ENCODE data around the gene CCDC69.
"Not testable (repeated sequence)": the region's sequence is repeated elsewhere in the genome, so short reads cannot be mapped to it uniquely, and the experiment has no call there.

Gene CCDC69, protein sequence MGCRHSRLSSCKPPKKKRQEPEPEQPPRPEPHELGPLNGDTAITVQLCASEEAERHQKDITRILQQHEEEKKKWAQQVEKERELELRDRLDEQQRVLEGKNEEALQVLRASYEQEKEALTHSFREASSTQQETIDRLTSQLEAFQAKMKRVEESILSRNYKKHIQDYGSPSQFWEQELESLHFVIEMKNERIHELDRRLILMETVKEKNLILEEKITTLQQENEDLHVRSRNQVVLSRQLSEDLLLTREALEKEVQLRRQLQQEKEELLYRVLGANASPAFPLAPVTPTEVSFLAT

DNA sequence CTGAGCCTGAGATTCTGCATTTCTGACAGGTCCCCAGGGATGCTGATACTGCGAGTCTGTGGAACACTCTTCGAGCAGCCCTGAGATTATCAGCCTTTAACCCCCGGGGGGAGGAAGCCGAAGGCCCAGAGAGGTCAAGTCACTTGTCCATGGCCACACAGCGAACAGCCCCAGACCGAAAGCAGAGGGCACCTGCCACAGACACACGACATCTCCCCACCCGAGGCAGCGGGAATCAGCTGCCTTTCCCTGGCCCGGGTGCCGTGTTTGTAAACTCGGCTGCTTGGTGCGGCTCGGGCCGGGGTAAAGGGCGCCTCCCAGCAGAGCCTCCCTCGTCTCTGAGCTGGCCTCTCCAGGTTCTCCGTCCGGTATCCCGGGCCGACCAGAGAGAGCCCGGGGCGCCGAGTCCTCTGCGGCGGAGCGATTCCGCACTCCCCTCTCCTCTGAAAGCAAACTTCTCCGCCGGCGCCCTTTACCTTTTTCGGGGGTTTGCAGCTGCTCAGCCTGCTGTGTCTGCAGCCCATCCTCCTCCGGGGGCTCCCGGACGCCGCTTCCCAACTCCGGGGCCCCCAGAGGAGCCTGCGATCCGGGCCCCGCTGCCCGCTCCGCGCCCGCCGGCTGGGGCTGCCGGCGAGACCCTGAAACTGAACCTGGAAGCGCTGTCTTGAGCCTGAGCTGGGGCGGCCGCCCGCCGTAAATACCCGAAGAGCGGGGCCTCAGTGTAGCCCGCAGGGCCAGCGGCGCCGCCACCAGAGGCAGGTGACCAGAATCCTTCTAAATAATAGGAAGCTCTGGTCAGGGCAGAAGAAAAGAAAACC is at the start of gene CCDC69:
CCDC69 (minus strand) TSS at position 646 of the 818 bp plus-strand sequence; CDS start at position 524, 122 bp downstream.
- peak; percentile 50 to 65 for DNase-seq

DNA sequence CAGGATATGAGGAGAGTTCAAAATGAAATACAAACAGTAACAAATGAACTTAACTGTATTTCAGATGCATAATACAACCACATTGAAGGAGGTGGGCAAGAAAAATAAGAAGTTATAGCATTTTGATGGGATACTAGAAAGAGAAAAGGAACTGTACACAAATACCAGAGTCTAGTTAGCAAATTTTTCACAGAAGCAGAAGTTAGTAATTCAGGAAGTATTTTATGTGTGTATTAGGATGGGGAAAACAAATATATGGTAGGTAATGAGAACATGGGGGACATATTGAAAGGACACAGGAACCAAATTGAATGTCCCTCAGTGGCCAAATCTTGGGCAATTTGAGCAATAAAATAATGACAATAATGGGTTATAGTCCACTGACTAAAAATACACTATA is 47.4 kb upstream of the CCDC69 start:
- no peak for DNase-seq

DNA sequence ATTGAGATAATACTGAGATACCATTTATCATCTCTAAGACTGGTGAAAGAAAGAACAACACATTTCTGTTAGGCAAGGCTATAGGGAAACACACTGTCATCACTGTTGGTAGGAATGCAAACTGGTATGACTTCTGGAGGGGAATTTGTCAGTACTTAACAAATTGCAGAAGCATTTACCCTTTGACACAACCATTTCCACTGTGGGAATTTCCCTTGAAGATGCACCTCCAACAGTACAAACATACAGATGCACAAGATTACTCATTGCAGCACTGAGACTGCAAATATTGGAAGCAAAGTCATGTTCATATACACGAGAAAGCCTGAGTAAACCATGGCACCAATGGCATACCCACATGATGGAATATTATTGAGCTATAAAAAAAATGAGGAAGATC is 46.7 kb upstream of the CCDC69 start:
- no peak for DNase-seq

DNA sequence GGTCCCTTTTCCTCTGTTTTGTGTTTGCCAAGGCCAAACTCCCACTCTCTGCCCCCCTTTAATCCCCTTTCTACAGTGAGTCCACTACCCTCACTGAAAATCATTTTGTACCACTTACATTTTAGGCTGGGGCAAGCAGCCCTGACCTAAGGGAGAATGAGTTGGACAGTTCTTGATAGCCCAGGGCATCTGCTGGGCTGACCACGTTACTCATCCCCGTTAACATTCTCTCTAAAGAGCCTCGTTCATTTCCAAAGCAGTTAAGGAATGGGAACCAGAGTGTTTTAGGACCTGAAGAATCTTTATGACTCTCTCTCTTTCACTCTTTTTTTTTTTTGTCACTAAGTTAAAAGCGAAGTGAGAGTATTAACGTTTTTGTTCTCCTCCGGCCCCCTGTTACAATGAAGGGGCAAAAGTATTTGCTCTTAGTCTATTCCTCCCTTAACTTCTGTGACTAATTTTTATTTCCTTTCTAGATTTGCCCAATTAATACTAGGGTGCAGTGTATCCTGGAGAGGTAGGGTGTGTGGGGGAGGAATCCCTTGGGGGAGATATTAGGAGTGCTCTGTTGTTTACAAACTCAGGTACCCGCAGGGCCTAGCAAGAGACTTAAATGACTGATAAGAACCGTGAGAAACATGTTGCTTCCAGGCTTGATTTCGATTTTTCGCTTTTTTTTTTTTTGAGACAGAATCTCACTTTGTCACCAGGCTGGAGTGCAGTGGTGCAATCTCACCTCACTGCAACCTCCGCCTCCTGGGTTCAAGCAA is 43.8 kb upstream of the CCDC69 start:
- DNase-seq: no peak

DNA sequence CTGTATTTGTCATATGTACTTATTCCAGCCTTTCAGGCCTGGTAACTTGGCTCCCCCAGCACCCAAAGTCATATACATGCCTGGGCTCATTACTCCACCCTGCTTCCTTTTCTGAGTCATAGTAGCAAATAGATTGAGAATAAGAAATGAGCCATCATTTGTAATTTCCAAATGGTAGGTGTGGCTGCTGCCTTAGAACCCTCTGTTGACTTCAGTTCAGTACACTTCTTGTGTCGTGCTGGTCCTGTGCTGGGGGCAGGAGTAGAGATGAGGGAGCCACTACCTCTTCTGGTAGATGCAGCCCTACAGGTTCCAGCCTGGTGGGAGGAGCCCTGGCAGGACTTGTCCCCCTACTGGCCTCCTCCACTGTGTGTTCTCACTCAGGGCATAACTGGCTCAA is 40.2 kb upstream of the CCDC69 start:
- peak in 1 of 2 donors; percentile 4 for DNase-seq

DNA sequence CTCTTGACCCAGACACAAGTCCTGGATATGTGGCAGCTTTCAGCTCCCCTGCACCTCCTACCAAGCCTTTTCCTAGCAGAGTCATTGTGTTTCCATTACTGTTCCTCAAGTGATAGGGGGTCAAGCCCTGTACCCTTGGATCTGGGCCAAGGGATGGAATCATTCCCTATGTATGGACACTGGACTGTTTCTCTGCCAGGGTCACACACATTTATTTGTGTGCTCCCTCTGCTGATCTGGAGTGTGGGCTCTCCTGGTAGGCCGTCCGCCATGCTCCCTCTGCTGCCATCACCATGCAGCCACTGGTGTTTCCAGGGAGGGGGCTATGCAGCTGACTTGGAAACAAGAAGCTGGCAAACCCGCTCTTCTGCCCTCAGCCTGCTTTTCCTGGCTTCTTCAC is 38.6 kb upstream of the CCDC69 start:
- DNase-seq: no peak

DNA sequence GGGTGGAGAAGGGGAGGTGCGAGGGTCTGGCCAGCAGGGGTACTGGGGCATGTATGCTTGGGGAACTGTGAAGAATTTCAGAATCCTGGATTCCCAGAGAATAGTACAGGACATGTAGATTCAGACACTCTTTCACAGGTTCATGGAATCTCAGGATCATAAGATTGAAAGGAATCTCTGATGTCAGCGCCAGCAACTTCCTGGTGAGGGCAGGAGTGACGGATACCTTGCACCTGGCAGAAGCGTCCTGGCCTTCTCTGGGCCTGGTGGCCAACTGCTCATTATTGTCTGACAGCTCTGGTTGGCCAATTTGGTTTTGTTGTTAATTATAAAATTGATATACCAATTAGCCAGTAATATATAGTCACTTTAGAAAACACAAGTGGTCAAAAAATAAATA is 36.0 kb upstream of the CCDC69 start:
- DNase-seq: no peak

DNA sequence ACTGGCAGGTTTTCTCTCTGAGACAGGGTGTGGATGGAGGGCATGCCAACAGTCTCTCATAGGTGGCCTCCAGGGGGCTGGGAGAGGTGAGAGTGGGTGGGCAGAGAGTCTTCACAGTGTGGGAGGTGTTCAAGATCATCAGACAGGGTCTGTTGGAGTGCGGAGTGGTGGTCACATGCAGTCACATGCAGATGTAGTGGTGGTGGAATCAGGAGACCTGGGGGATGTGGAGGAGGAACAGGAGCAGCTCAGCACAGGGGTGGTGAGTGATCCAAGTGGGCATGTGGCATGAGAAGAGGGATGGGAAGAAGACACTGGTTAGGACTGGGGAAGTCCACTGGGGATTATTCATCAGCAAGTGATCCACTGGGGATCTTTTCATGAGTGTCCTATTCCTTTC is 34.9 kb upstream of the CCDC69 start:
- no peak for DNase-seq

DNA sequence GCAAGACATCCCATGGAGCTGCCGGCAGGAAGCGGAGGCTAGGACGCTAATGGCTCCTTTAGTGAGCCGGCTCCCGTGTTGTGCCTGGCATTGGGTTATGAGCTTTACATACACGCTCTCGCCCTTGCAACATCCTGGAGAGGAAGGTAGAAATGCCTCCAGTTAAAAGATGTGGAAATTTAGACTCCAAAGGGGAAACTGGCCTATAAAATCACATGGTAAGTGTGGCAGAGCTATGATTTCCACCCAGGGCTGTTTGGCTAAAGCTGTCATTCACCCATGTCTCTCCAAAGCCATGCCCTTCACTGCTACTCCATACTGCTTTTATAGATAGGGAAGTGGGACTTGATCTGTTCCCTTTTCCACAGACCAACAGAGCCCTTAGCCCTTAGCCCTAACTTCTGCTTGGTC is 34.3 kb upstream of the CCDC69 start:
- DNase-seq: no peak

DNA sequence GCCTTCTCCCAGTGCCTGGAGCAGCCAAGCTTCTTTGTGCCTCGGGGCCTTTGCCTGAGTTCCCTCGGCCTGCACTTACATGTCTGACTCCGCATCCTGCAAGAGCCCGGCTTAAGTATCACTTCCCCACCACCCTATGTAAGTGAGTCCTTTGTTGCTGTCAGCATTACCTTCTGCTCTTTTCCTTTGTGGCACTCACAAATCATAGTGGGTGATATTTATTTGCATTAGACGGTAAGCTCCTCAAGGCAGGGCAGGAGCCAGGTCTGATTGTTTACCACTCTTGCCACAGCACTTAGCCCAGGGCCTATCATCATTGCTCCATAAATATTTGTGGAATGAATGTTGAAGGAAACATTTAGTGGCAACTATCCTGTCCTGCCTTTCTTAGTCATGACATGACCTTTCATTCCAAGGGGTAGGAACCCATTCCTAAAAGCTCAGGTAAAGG is 33.9 kb upstream of the CCDC69 start:
- DNase-seq: peak in 1 of 2 donors; percentile 38

DNA sequence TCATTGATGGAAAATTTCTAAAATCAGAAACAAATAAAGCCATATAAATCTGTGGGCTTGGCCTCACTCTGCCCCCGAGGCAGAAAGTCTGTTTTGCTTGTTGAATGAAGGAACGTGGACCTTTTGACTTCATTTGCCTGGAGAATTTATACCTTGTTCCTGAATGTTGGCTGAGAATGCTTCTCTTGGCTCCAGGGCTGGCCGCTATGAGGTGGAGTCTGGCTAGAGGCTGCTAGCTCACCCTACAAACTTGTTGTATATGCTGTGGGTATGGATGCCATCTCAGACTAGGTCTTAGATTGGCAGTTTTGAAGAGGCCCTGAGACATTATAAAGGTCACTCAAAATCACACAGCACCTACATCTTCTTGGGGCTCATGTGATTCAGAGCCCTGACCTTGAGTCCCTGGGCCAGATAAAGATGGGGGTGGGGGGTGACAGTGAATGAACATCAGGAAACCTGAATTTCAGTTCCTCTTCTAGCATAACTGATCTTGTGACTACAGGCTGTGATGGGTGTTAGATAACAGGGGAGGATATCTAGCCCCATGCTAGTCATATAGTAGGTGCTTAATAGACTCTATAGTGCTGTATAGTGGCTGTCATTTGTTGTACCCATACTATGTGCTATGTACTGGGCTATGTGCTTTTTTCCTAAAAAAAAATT is 31.9 kb upstream of the CCDC69 start:
- DNase-seq: peak in 1 of 2 donors; percentile 43

DNA sequence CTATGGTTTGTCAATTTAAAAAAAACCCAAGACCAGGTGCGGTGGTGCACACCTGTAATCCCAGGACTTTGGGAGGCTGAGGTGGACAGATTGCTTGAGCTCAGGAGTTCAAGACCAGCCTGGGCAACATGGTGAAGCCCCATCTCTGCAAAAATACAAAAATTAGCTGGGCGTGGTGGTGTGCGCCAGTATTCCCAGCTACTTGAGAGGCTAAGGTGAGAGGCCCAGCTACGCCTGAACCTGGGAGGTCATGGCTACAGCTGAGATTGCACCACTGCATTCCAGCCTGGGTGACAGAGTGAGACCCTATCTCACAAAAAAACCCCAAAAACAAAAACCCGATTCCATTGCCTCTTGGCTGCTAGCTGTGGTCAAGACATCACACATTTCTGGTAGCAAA is 31.1 kb upstream of the CCDC69 start:
- DNase-seq: not testable (repeated sequence)

DNA sequence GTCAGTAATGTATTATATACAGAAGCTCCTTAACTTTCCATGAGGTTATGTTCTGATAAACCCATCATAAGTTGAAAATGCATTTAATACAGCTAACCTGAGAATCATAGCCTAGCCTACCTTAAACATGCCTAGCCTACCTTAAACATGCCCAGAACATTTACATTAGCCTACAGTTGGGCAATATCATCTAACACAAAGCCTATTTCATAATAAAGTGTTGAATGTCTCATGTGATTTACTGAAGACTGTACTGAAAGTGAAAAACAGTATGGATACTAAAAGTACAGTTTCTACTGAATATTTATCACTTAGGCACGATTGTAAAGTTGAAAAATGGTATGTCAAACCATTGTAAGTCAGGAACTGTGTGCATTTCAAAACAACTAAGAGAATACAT is 30.7 kb upstream of the CCDC69 start:
- no peak for DNase-seq

DNA sequence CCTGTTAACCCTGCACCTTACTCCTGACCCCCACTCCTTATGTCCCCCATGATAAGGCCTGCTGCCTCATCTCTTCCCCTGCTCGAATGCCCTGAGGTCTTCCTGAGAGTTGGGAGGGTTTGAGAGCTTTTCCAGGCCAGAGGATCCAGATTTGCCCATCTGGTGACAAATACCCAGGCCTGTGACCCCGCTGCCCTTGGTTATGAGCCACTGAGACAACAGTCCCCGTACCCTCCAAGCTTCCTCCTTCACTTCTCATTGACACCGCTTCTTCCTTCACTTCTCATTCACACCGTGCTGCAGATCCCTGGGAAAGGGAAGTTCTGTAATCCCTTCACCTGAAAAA is 29.7 kb upstream of the CCDC69 start:
- no peak for DNase-seq

DNA sequence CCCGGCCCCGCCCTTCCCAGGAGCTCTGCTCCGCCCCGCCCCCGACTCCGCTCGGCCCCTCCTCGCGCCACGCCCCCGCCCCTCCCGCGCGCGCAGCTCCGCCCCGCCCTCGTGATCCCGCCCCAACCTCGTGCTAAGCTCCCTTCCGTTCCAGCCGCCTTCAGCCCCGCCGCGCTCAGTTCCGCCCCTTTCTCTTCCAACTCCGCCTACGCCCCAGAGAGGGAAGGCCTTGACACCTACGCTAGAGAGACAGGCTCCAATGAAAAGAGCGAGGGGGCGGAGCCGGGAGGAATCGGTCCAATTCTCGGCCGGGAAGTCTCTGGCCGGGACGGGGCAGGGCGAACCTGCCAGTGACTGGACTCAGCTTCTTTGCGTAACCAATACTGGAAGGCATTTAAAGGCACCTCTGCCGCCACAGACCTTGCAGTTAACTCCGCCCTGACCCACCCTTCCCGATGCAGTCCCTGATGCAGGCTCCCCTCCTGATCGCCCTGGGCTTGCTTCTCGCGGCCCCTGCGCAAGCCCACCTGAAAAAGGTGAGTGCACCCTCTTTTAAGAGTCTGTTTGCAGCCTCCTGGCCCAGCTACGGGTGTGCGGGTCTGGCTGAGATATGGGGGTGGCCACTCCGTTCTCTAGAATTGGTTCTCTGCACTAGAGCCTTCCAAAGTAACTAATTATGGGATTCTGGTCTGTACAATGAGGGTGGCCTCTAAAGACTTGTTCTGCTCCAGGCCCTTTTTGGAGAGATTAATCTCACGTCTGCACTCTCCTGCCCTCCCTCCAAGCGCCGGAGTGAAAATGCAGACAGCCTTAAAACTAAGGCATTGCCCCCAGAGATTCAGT is 29.1 kb upstream of the CCDC69 start, which contains the start of gene GM2A:
GM2A (plus strand) TSS at position 424 of the 843 bp plus-strand sequence; CDS start at position 456, 32 bp downstream.
- peak; percentile 99 for DNase-seq

DNA sequence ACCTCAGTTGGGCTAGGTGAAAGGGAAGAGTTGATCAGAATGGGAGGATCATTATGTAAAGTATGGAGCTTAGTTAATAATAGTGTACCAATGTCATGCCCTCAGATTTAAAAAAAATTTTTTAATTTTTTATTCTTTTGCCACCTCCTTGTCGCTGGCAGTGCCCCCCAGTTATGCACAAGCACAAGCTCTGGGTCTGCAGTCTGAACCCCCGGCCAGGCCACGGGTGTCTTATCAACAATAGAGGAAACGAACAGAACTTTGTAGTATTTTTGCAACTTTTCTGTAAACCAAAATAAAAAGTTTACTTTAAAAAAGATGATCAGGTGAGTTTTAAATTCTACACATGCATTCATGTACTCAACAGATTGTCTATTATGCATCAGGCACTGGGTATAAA is 27.7 kb upstream of the CCDC69 start:
- DNase-seq: no peak

DNA sequence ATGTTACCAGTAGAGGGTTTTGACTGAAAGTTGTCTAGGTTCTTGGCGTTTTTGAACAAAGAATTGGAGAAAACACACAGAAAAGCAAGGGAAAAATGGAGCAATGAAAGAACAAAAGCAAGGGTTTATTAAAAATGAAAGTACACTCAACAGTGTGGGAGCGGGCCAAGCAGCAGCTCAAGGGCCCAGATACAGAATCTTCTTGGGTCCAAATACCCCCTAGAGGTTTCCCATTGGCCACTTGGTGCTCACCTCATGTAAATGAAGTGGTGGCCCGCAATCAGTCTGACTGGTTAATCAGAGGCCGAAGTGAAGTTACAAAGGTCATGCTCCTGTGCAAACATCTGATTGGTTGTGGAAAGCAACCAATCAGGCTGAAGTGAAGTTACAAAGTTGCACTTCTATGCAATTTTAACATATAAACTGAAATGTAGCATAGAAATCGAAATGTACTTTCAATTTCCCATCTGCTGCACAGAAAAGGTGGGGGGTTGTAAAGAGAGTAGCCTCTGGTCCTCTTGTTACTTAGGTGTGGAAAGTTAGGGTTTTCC is 27.2 kb upstream of the CCDC69 start:
- DNase-seq: peak in 1 of 2 donors; percentile 68

DNA sequence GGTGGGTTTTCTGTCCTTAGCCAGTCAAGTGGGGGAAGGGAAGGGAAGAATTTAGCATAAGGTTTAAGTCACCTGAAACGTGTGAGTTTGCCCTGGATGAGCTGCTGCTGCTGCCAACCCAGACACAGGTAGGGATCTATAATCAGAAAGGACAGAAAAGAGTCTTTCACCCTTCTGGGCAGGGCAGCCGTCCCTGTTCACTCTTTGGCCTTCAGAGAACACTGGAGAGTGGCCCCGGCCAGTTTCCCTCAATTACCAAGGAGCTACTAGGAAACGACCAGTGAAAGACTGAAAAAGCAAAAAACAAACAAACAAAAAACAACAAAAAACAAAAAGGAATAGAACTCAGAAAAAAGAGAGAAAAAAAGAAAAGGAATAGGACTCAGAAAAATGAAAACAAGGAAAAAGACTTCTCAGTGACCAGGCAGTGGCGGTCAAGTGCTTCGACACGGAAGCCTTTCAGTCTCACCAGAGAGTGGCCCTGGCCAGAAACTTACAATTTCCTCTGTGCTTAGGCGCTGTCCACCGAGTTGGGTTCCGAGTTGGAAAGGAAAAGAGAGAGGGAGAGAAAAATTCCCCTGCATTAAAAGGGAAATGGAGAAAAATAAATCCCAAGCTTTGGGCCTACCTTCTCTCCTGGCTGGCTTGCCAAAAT is 26.6 kb upstream of the CCDC69 start:
- DNase-seq: no peak

DNA sequence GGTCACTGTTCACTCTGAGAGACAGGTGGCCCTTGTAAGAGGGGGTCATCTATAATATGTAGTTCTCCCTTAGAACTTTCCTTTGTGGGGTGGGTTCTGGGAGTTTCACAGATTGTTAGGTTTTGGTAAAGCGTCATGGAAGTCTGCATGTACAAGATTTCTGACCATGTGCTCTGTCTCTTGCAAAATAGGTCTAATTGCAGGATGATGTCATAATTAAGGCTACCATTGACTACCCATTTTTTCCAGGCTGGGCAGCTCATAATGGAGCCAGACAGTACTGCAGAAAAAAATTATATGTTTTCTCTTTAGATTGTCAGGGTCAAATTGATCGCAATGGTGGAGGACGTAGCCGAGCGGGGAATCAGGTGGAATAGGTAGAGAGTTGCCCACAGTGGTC is 25.4 kb upstream of the CCDC69 start:
- DNase-seq: no peak

DNA sequence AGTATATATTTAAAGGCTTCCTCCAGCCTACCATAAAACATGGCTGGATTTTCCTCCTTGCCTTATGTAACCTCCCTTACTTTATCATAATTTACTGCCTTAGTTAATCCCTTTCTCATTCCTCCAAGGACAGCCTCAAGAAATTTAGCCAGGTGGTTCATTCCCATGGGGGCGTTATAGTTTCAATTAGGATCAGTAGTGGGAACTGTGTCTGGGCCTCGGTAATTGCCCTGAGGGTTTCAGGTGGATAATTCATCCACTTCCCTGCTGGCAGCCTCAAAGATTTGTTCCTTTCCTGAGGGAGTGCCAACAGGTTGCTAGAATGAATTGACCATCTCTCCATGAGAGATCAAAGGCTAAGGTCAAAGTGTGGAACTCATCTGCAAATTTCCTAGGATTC is 24.8 kb upstream of the CCDC69 start:
- DNase-seq: no peak

DNA sequence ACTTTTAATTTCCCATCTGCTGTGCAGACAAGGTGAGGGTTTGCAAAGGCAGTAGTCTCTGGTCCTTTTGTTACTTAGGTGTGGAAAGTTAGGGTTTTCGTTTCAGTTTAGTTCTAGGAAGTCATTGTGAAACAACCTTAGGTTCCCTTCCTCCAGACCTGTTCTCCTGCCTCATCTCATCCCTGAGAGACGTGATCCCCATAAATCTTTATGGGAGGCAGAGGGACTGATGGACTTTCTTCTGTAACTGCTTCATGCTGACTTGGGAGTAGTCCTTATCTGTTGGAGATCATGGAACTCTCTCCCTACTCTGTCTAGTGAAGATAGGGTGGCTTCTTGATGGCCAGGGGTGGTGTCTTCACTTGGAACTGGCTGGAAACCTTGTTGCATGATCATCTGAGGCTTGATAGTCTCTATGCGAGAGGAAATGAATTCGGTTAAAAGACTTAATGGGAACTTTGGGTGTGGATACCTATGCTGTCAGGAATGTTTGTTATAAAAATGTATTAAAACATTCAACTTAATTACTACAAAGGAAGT is 21.9 kb upstream of the CCDC69 start:
- DNase-seq: no peak
